Natural killer cell (primary cell): ENCODE results near the gene MYO1E. TPM values are rescaled to one million over a fixed set of nuclear protein-coding genes. Genes with fewer than 3 reads are reported as not detected.

Experiments used
- ATAC-seq, 3 donors: fragments of 150-1000 bp in 2 of 3; fragments of 200-7000 bp in 1 of 3; cut with Tn5 transposase; 1 replicate in 1 of 3; 2 replicates in 2 of 3; pipeline ENCODE4 v1.10.0; 2021; ENCODE audit warnings: mild to moderate bottlenecking in 2 of 3, moderate library complexity in 2 of 3
- DNase-seq, 2 donors: peaks; one replicate each; pipeline versions ENCODE4 v3.0.0 to v3.0.0-alpha.2; 2013 to 2021; ENCODE audit warnings: mixed read lengths in 1 of 2
- H3K27ac ChIP-seq: one replicate; pipeline ENCODE4 v1.5.1; 2013; ENCODE audit warnings: mild to moderate bottlenecking, low read length
- H3K27me3 ChIP-seq: one replicate; pipeline ENCODE4 v1.6.1; 2013; ENCODE audit warnings: low read length; ENCODE audit not compliant: control insufficient read depth, insufficient read depth
- H3K36me3 ChIP-seq: one replicate; pipeline ENCODE4 v1.6.1; 2013; ENCODE audit warnings: low read length; ENCODE audit not compliant: control insufficient read depth, insufficient read depth
- H3K4me1 ChIP-seq: one replicate; pipeline ENCODE4 v1.6.1; 2013; ENCODE audit warnings: low read length; ENCODE audit not compliant: control insufficient read depth, insufficient read depth
- H3K4me3 ChIP-seq: one replicate; pipeline ENCODE4 v1.5.1; 2013; ENCODE audit warnings: low read length
- H3K9me3 ChIP-seq: one replicate; pipeline ENCODE4 v1.6.1; 2013; ENCODE audit warnings: low read length; ENCODE audit not compliant: control insufficient read depth, insufficient read depth
- H3K27ac Mint-ChIP-seq, 2 donors: one replicate each; pipeline ENCODE4 v1.8.0; 2022; ENCODE audit warnings: mild to moderate bottlenecking in 2 of 2, mixed read lengths in 2 of 2, moderate library complexity in 1 of 2
- H3K27me3 Mint-ChIP-seq, 2 donors: one replicate each; pipeline ENCODE4 v1.8.0; 2022; ENCODE audit warnings: low read depth in 2 of 2, mixed read lengths in 2 of 2
- H3K36me3 Mint-ChIP-seq: one replicate; pipeline ENCODE4 v1.8.0; 2022; ENCODE audit warnings: mixed read lengths
- H3K4me1 Mint-ChIP-seq, 2 donors: one replicate each; pipeline ENCODE4 v1.8.0; 2022; ENCODE audit warnings: mixed read lengths in 2 of 2
- H3K4me3 Mint-ChIP-seq: one replicate; pipeline ENCODE4 v1.8.0; 2022; ENCODE audit warnings: mild to moderate bottlenecking, moderate library complexity, mixed read lengths
- H3K9me3 Mint-ChIP-seq, 2 donors: one replicate each; pipeline ENCODE4 v1.8.0; 2022; ENCODE audit warnings: mixed read lengths in 2 of 2
- CTCF ChIP-seq: fragments of 200-600 bp; IDR thresholded peaks from one replicate; pipeline ENCODE4 v1.8.0; 2022; ENCODE audit warnings: antibody characterized with exemption
- WGBS: methylation state at CpG from one replicate; pipeline ENCODE4 v1.1.7; 2013; ENCODE audit warnings: missing lambda C conversion rate; ENCODE audit not compliant: insufficient coverage; 5-methylcytosine and 5-hydroxymethylcytosine counted together
- intact Hi-C: fragments of 100-400 bp; cut with micrococcal nuclease; formaldehyde crosslinking; loops from one replicate; pipeline ENCODE4 v1.14.2; 2022
- total RNA-seq, 4 donors: library from RNA; stranded (reverse); fragments of 120-200 nt in 1 of 4; gene quantifications; one replicate each; pipeline versions ENCODE4 v1.2.3 to v1.2.4, GENCODE V29; 2013 to 2022

The MYO1E gene
- total RNA-seq, 3 donors from 2014 or later (not counting 1 experiment from before 2014, with no cell fraction given): 16.1 to 39.4 (median 22.7) TPM

DNA sequence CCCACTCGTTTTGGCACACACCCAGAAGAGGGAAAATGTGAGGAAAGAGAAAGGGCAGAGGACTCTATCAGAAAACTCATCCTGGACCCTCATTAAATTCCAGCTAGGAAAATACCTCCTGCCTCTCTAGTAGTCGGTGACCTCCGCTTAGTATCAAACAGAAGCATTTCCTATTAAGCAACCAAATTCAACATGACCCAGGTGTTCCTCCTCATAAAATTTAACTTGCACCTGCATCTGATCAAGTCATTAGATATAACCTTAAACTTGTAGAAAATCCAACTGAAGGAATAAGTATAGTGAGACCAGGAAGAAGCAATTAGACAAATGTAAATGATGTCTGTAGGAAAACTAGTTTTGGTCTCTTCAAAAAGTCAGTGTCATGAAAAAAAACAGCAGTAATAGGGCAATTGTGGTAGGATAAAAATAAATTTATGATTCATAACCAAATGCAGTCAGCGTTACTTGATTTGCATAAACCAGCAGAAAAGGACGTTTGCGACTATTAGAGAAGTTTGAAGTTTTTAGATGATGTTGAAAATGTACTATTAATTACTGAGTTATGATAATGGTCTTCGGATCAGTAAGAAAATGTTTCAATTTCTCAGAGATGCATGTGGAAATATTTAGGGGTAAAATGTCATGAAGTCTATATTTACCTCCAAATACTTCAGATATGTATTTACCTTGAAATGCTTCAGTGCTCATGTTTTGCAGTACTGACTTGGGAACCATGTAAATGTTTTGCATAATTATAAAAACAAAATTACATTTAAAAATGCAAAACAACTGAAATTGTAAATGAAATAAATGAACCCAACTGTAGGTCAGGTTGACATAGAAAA lies 121.4 kb downstream of the MYO1E start:
- H3K9me3 ChIP-seq: no peaks in the 10 kb centered on the region
- DNase-seq: no peak
- Mint-ChIP-seq H3K4me3 (no peak overlapping the region), H3K27ac (peak overlapping the region in 1 of 2 donors; percentile 2), H3K27me3 (no peaks in the 10 kb centered on the region), H3K4me1 (peaks cover 16 to 22% of the 10 kb centered on the region in 2 donors), H3K9me3 (no peaks in the 10 kb centered on the region), H3K36me3 (no peaks in the 10 kb centered on the region)
- no peak for TF ChIP-seq CTCF
- 50% methylated on average over 5 of the region's 7 CpGs for WGBS
- no peak for ATAC-seq
- intact Hi-C loops: no loop called here
- no peak overlapping the region for H3K4me3 ChIP-seq
- no peaks in the 10 kb centered on the region for H3K27me3 ChIP-seq
- no peaks in the 10 kb centered on the region for H3K36me3 ChIP-seq
- no peak overlapping the region for H3K27ac ChIP-seq
- H3K4me1 ChIP-seq: peaks cover 12% of the 10 kb centered on the region

- Histone ChIP-seq H3K36me3 (no peaks in the 10 kb centered on the region), H3K9me3 (no peaks in the 10 kb centered on the region), H3K27me3 (no peaks in the 10 kb centered on the region), H3K27ac (no peak overlapping the region), H3K4me3 (no peak overlapping the region), H3K4me1 (peaks cover 12% of the 10 kb centered on the region)
- 97% methylated on average over 13 of the region's 13 CpGs for WGBS
- intact Hi-C loops: no loop called here
- Mint-ChIP-seq H3K36me3 (no peaks in the 10 kb centered on the region), H3K9me3 (no peaks in the 10 kb centered on the region), H3K27me3 (no peaks in the 10 kb centered on the region), H3K4me3 (no peak overlapping the region), H3K27ac (no peak overlapping the region), H3K4me1 (peaks cover 6 to 13% of the 10 kb centered on the region in 2 donors)
- ATAC-seq: no peak
- no peak for DNase-seq
- no peak for TF ChIP-seq CTCF
Observed at GRCh38 chr15:59250249-59250648, 122.4 kb downstream of the MYO1E start.

DNA sequence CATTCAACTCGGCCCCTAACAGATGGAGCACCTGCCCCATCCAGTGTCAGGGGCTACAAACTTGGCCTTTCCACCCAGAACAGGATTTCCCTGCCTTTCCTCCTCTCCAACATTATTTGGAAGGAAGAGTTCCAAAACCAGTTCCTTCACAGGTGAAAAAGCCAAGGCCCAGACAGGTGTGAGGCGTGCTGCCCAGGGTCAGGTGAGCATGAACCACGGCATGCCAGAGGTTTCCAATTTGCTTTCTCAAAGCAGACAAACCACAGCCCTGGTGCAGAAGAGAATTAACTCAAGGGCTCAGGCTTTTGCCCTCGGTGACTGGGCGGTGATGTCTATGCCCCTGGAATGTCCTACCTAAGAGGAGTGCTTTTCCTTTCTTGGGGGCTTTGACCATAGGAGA lies 122.9 kb downstream of the MYO1E start:
- peaks cover 6 to 13% of the 10 kb centered on the region in 2 donors for H3K4me1 Mint-ChIP-seq
- no peak for DNase-seq
- H3K27ac Mint-ChIP-seq: no peak overlapping the region
- Histone ChIP-seq H3K4me3 (no peak overlapping the region), H3K36me3 (no peaks in the 10 kb centered on the region), H3K4me1 (peaks cover 12% of the 10 kb centered on the region), H3K27ac (no peak overlapping the region), H3K9me3 (no peaks in the 10 kb centered on the region), H3K27me3 (no peaks in the 10 kb centered on the region)
- ATAC-seq: no peak
- TF ChIP-seq CTCF: no peak
- H3K4me3 Mint-ChIP-seq: no peak overlapping the region
- no peaks in the 10 kb centered on the region for H3K9me3 Mint-ChIP-seq
- 85% methylated on average over 5 of the region's 5 CpGs for WGBS
- intact Hi-C loops: loop anchor here (10.0 kb wide), 1 partner anchor 265 kb away; the partner anchor contains the start of gene RNF111
- H3K36me3 Mint-ChIP-seq: no peaks in the 10 kb centered on the region
- no peaks in the 10 kb centered on the region for H3K27me3 Mint-ChIP-seq
